ENCODE data around the gene MUCL1. TPM values are rescaled to one million over a fixed set of nuclear protein-coding genes. Genes with fewer than 3 reads are reported as not detected.

The MUCL1 gene
- total RNA-seq, 6 donors from 2014 or later: not detected

- Histone ChIP-seq H3K27me3 (no peaks in the 10 kb centered on the region), H3K36me3 (no peaks in the 10 kb centered on the region), H3K9me3 (no peaks in the 10 kb centered on the region), H3K4me1 (no peaks in the 10 kb centered on the region), H3K4me3 (no peak overlapping the region), H3K27ac (no peak overlapping the region)
- no peak for DNase-seq
- 75 to 84% methylated on average over 2 of the region's 2 CpGs for WGBS, 2 donors
- ATAC-seq (ENCODE audit: low FRiP score in 2 of 2): no peak
- TF ChIP-seq POLR2AphosphoS5 (IDR thresholded peaks at IDR 0.05) (no peak), EP300 (IDR thresholded peaks at IDR 0.05) (no peak), CTCF (IDR thresholded peaks at IDR 0.05) (no peak), POLR2A (IDR thresholded peaks at IDR 0.05) (no peak)
Measured at GRCh38 chr12:54868690-54869089, 14.4 kb downstream of the MUCL1 start.

GRCh38 chr12:54870048-54870447 is 15.7 kb downstream of the MUCL1 start:
- no peaks in the 10 kb centered on the region for H3K27me3 ChIP-seq

DNA sequence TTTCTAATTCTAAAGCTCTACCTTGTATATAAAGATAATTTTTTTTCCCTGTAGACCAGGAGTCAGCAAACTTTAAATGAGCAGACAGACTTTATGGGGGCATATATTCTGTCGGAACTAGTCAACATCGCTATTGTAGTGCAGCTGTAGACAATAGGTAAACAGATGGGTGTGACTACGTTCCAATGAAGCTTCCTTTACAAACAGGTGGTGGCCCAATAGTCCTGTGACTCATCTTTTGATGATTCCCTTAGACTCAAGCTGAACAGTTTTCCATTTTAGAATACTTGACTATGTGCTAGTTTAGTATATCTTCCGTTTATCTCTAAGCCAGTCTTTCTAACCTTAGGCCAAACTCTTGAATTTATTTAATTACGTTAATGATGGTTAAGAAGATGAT is 16.3 kb downstream of the MUCL1 start:
- ATAC-seq (ENCODE audit: low FRiP score in 2 of 2) (no peak), DNase-seq (no peak)
- 85 to 90% methylated on average over 5 of the region's 5 CpGs for WGBS, 2 donors
- Histone ChIP-seq H3K36me3 (no peaks in the 10 kb centered on the region), H3K27me3 (no peaks in the 10 kb centered on the region), H3K27ac (no peak overlapping the region), H3K4me3 (no peak overlapping the region), H3K4me1 (no peaks in the 10 kb centered on the region), H3K9me3 (no peaks in the 10 kb centered on the region)
- no peak for TF ChIP-seq POLR2AphosphoS5 (IDR thresholded peaks at IDR 0.05)
- no peak for TF ChIP-seq POLR2A (IDR thresholded peaks at IDR 0.05)
- TF ChIP-seq EP300 (IDR thresholded peaks at IDR 0.05): no peak
- no peak for TF ChIP-seq CTCF (IDR thresholded peaks at IDR 0.05)

More at GRCh38 chr12:54870048-54870447, 15.7 kb downstream of the MUCL1 start:
- Histone ChIP-seq H3K4me3 (no peak overlapping the region), H3K4me1 (no peaks in the 10 kb centered on the region), H3K9me3 (no peaks in the 10 kb centered on the region), H3K36me3 (no peaks in the 10 kb centered on the region), H3K27ac (no peak overlapping the region)
- 72 to 75% methylated on average over 1 of the region's 1 CpG for WGBS, 2 donors
- TF ChIP-seq CTCF (IDR thresholded peaks at IDR 0.05): no peak
- DNase-seq: no peak
- ATAC-seq (ENCODE audit: low FRiP score in 2 of 2): no peak

DNA sequence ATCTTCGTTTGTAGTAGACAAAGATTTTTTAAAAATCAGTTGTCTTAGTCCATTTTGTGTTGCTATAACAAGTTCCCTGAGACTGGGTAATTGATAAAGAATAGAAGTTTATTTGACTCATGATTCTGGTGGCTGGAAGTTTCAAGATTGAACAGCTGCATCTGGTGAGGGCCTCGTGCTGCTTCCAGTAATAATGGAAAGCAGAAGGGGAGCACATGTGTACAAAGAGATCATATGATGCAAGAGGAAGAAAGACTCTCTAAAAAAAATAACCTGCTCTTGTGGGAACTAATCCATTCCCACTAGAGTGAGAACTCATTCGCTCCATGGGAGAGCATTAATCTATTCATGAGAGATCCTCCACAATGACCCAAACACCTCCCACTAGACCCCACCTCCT is 24.8 kb downstream of the MUCL1 start:
- no peaks in the 10 kb centered on the region for H3K9me3 ChIP-seq
- DNase-seq: no peak
- no peak for ATAC-seq (ENCODE audit: low FRiP score in 2 of 2)
- H3K4me3 ChIP-seq: no peak overlapping the region
- TF ChIP-seq POLR2A (IDR thresholded peaks at IDR 0.05) (no peak), EP300 (IDR thresholded peaks at IDR 0.05) (no peak), POLR2AphosphoS5 (IDR thresholded peaks at IDR 0.05) (no peak), CTCF (IDR thresholded peaks at IDR 0.05) (no peak)
- H3K36me3 ChIP-seq: no peaks in the 10 kb centered on the region
- 49 to 55% methylated on average over 3 of the region's 3 CpGs for WGBS, 2 donors
- no peak overlapping the region for H3K27ac ChIP-seq
- H3K27me3 ChIP-seq: no peaks in the 10 kb centered on the region
- H3K4me1 ChIP-seq: no peaks in the 10 kb centered on the region

GRCh38 chr12:54879579-54879978 is 25.3 kb downstream of the MUCL1 start:
- no peaks in the 10 kb centered on the region for H3K4me1 ChIP-seq
- TF ChIP-seq POLR2A (IDR thresholded peaks at IDR 0.05) (no peak), POLR2AphosphoS5 (IDR thresholded peaks at IDR 0.05) (no peak), EP300 (IDR thresholded peaks at IDR 0.05) (no peak), CTCF (IDR thresholded peaks at IDR 0.05) (no peak)
- H3K36me3 ChIP-seq: no peaks in the 10 kb centered on the region
- H3K9me3 ChIP-seq: no peaks in the 10 kb centered on the region
- no peak for DNase-seq
- no peak for ATAC-seq (ENCODE audit: low FRiP score in 2 of 2)
- no peaks in the 10 kb centered on the region for H3K27me3 ChIP-seq
- no peak overlapping the region for H3K4me3 ChIP-seq
- H3K27ac ChIP-seq: no peak overlapping the region

All from upper lobe of left lung (tissue), 6 donors.